Sigmoid colon (tissue), 4 donors: ENCODE results near the gene MYO19.

Experiments
- CTCF ChIP-seq, 4 experiments: fragments of 450-650 bp in 3 of 4; fragments of 200-600 bp in 1 of 4; IDR thresholded peaks; one replicate each; pipeline ENCODE4 v1.5.1; 2016 to 2019; ENCODE audit warnings: antibody characterized with exemption in 4 of 4, mild to moderate bottlenecking in 3 of 4, moderate library complexity in 2 of 4
- EP300 ChIP-seq, 4 donors: sonication (generic); formaldehyde crosslinking; IDR thresholded peaks; one replicate each; pipeline ENCODE4 v1.6.1; 2017; ENCODE audit warnings: antibody characterized with exemption in 4 of 4
- POLR2A ChIP-seq, 2 donors: fragments of 450-650 bp; IDR thresholded peaks; one replicate each; pipeline ENCODE4 v1.6.1; 2016; ENCODE audit warnings: antibody characterized with exemption in 2 of 2, mild to moderate bottlenecking in 2 of 2, moderate library complexity in 2 of 2

- no peak for TF ChIP-seq EP300 (IDR thresholded peaks at IDR 0.05)
- no peak for TF ChIP-seq CTCF (IDR thresholded peaks at IDR 0.05)
- TF ChIP-seq POLR2A (IDR thresholded peaks at IDR 0.05), result no peak
Measured at GRCh38 chr17:36485027-36485426, 49.6 kb downstream of the MYO19 start.
